ENCODE measurements around the gene FBXO41. TPM values are rescaled to one million over a fixed set of nuclear protein-coding genes. Genes with fewer than 3 reads are reported as not detected.

FBXO41 gene
- total and polyA plus RNA-seq, 2 donors (not counting 3 experiments of a cell fraction or from before 2014, with no cell fraction given) = 0.88 to 1.5 TPM

- Histone ChIP-seq H3K9me1 (replicated peaks; ENCODE audit: control insufficient read depth, extremely low read depth, insufficient read depth, low read length) (no peaks in the 10 kb centered on the region), H3K9me3 (replicated peaks; ENCODE audit: control insufficient read depth, insufficient read depth, low read length) (no peaks in the 10 kb centered on the region), H3K4me1 (ENCODE audit: control insufficient read depth, extremely low read depth, insufficient read depth, low read length) (no peaks in the 10 kb centered on the region), H2AFZ (ENCODE audit: low read depth, low read length) (no peak overlapping the region), H4K20me1 (replicated peaks; ENCODE audit: control insufficient read depth, extremely low read depth, insufficient read depth, low read length) (no peaks in the 10 kb centered on the region), H3K9ac (replicated peaks; ENCODE audit: extremely low read depth, insufficient read depth, low read length) (no peak overlapping the region), H3K79me2 (ENCODE audit: control insufficient read depth, insufficient read depth, low read length) (no peaks in the 10 kb centered on the region), H3K27ac (ENCODE audit: insufficient read depth, low read depth, low read length) (no peak overlapping the region), H3K4me2 (ENCODE audit: insufficient read depth, low read length) (no peak overlapping the region), H3K27me3 (ENCODE audit: control insufficient read depth in 2 of 2, insufficient read depth in 2 of 2, low read length in 2 of 2) (no peaks in the 10 kb centered on the region), H3K36me3 (ENCODE audit: control insufficient read depth in 2 of 2, extremely low read depth in 1 of 2, insufficient read depth in 2 of 2, low read length in 2 of 2) (peaks cover 12 to 36% of the 10 kb centered on the region in 2 experiments), H3K4me3 (replicated peaks in 1 of 3; ENCODE audit: insufficient read depth in 1 of 3, low read depth in 1 of 3, low read length in 3 of 3) (no peak overlapping the region)
- BruUV-seq (replicated peaks) = no TSS peak
- ChIA-PET CTCF (no interaction called here), POLR2A (no interaction called here)
- DNase-seq (ENCODE audit: low read depth, low spot score) (no peak), FAIRE-seq (no peak)
- TF ChIP-seq JUN (IDR thresholded peaks at IDR 0.05; ENCODE audit: borderline replicate concordance, insufficient read depth, insufficient read length, low read depth) (no peak), MYC (IDR thresholded peaks at IDR 0.05; ENCODE audit: low read depth, low read length) (no peak), POLR2AphosphoS5 (IDR thresholded peaks at IDR 0.05; ENCODE audit: insufficient read depth, low read depth, low read length) (no peak), CTCF (IDR thresholded peaks at IDR 0.05; ENCODE audit: extremely low read depth in 1 of 2, insufficient read depth in 1 of 2, low read depth in 1 of 2, low read length in 2 of 2) (no peak), GATA2 (IDR thresholded peaks at IDR 0.05; ENCODE audit: insufficient read depth, insufficient read length, low read depth, low read length) (no peak), FOS (IDR thresholded peaks at IDR 0.05; ENCODE audit: borderline replicate concordance, insufficient read depth, low read length) (no peak), EZH2 (IDR thresholded peaks at IDR 0.05; ENCODE audit: borderline replicate concordance, low read depth, low read length, severe bottlenecking) (no peak)
- TF ChIP-seq, protein P1, sequence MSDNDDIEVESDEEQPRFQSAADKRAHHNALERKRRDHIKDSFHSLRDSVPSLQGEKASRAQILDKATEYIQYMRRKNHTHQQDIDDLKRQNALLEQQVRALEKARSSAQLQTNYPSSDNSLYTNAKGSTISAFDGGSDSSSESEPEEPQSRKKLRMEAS (IDR thresholded peaks at IDR 0.05; ENCODE audit: insufficient read depth, insufficient read length) = no peak
- intact Hi-C loops (cut with micrococcal nuclease) (no loop called here), dilution Hi-C loops (cut with MboI; ENCODE audit: extremely low pct_ligation_motif_present, low sequenced_read_pairs) (no loop called here)
These were observed 29.2 kb downstream of the FBXO41 start for GRCh38 chr2:73255007-73255644.
